HTERT RPE-1 (cell line): ENCODE results near the gene TNRC18.
"Not testable (repeated sequence)": the region's sequence is repeated elsewhere in the genome, so short reads cannot be mapped to it uniquely, and the experiment has no call there.

Source experiments
- in situ Hi-C: fragments of 300-500 bp; cut with MboI; formaldehyde crosslinking; loops from 4 replicates; pipeline ENCODE4 v1.14.3; 2020; ENCODE audit warnings: low sequenced_read_pairs

Gene TNRC18

DNA sequence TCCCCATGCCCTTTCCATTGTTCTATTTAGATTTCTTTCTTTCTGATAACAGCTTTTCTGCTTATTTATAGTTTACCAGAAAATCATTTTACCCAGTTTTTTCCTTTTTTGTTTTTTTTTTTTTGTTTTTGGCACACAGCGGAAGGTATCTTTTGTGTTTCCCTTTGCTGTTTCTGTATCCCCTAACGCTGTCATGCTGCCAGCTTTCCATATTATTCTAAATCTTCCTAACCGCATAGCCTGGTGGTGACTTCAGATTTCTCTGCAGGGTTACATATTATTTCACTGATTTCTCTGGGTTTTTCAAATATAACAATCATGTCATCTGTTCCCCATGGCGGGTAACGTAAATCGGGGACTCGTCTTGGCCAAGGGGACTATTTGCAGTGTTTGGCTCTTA is 144.9 kb downstream of the TNRC18 start:
- in situ Hi-C loops = no loop called here

DNA sequence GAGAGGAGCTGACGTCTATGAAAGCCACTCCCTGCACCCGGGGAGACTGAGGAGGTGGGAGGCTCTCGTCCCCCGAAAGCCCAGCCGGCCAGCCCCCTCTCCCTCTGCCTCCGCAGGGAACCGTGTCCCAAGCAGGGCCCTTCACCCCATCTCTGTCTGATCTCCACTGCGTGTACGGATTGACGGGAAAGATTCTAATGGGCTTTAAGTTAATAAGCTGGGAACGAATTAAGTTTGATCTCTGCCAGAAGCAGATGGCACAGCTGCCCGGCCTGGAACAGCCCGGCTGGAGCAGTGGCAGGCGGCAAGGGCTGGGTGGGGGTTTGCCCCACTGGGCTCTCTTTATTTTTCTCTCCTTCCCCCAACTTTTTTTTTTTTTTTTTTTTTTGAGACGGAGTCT is 147.0 kb downstream of the TNRC18 start:
- in situ Hi-C loops = no loop called here

DNA sequence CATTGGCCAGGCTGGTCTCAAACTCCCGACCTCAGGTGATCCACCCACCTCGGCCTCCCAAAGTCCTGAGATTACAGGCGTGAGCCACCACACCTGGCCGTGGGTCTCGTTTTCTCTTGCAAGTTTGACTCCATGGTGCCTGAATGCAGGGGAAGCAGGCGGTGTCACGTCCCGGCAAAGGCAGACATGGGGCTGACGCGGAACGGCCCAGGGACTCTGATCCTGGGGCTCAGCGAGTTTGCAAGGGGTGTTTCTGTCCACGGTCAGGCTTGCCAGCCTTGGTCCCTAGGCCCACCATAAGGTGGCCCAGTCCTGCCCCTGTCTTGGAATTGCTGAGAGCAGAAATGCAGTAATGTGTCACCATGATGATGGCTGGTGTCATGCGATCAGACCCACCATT is 147.5 kb downstream of the TNRC18 start:
- in situ Hi-C loops = not testable (repeated sequence)

DNA sequence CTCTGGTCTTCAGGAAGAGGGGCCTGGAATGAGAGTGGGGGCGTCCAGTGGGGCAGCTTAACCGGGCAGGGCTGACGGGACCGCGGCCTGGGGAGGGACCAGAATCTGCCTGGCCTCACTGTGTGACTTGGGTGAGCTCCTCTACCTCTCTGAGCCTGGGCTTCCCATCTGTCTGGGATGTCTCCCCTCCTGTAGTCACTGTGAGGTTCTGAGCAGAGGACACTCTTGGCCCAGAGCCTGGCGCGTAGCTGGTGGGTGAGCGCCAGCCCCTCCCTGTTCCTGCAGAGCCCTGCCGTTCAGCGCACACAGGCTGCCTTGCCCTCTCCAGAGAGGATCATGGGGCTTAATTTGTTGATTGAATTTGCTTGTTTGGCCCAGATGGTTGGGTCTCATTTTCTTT is 148.1 kb downstream of the TNRC18 start:
- in situ Hi-C loops = not testable (repeated sequence)

DNA sequence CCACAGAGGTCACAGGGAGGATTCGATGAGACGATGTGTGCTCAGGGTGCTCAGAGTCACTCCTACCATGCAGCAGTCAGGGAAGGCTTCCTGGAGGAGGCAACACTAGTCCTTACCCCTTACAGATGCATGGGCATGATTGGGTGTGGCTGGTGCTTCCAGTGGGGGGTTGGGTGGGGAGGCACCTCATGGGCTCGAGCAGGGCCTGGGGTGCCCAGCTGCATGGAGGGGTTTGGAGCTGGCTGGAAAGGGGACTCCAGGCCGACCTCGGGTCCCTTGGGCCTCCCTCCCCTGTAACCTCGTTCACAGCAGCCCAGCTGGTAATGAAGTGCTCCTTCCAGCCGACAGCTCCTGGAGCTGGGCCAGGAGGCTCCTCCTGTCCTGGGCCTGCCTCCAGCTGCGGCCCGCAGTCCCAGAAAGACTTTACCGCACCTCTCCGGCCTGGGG is 148.6 kb downstream of the TNRC18 start:
- in situ Hi-C loops = not testable (repeated sequence)

DNA sequence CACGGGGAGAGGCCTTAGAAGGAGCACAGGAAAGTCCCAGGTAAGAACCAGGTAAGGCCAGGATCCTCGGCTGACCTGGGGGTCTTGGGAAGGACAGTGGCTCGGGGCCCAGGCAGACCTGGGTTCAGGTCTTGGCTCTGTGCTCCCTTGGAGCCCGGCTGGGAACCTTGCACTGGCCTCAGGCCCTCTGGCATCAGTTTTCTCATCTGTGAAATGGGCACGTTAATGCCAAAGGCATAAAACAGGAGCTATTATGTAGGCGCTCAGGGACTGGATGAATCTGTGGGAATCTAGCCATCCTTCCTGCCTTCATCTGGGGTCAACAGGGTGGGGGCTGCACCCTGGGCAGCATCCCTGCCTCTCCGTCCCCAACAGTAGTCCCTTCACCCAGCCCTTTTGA is 149.2 kb downstream of the TNRC18 start:
- in situ Hi-C loops = no loop called here

DNA sequence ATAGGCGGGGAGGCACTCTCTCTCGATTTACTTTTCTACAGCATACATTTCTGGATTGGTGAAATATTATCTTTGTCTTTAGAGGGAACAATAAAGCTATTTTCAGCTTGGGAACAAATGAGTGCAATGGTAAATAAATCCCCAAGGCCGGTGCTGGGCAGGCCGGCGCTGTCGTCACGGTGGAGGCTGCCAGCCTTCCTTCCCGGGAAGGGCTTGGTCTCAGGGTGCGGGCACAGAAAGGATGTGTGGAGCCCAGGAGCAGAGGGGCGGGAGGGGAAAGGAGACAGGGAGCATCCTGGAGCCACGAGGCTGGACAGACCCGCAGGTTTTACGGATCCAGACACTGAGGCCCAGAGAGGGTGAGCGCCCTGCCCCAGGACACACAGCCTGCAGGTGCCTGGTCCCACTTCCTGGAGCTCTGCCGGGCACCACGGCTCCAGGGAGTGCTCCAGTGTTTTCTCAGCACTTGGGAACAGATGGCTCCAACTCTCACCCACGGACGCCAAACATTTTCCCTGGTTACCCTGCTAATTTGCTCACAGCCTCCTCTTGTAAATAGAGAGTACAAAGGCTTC is 149.7 kb downstream of the TNRC18 start:
- in situ Hi-C loops = not testable (repeated sequence)

DNA sequence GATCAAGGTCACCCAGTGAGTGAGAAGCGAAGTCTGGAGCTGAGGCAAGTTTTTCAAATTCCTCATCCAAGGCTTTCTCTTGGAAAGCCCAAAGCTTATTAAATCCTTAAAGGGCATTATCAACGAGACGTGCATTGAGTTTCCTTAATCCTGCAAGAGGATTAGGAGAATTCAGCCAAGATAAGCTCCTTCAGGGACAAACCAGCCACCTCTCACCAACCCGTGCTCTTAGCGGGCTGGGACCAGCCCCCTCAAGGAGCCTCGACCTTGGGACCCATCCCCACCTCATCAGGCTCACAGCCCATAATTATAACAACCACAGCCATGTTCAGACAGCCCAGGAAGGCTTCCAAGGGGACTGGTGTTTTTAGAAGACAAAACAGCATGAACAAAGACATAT is 152.8 kb downstream of the TNRC18 start:
- in situ Hi-C loops = no loop called here

DNA sequence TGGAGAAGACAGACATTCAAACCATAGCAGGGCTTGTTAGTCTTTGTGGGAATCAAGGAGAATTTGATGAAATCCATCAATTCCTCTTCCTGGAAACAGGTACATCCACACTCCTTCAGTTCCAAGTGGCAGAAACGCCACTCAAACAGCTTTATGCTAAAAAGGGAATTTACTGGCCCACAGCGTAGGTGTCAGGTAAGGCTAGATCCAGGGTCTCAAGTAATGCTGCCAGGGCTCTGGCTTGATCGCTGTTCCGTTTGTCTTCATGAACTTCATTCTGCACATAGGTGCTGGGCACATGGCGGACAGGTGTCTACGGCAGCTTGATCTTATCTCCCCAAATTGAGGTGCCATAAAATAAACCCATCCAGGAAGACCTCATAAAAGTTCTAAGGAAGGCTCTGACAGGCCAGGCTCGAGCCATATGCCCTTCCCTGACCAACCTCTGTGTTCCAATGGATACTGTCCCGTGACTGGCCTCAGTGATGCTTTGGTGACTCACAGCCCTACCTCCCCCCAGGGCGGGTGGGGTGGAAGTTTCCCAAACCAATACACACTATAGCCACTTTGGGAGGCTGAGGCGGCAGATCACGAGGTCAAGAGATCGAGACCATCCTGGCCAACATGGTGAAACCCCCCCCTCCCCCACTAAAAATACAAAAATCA is 153.5 kb downstream of the TNRC18 start:
- in situ Hi-C loops = not testable (repeated sequence)

DNA sequence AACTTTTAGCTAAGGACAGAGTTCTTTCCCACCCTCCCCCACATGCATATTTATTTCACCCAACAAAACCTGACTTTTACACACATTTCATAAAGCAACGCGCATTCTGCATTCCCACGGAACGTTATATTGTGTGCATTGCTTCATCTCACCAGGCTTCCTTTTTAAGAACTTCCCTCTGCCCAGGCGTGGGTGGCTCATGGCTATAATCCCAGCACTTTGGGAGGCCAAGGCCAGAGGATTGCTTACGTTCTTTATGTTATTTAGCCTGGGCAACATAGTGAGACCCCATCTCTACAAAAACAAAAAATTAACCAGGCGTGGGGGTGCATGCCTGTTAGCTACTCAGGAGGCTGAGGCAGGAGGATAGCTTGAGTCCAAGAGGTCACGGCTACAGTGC is 155.8 kb downstream of the TNRC18 start:
- in situ Hi-C loops = not testable (repeated sequence)

DNA sequence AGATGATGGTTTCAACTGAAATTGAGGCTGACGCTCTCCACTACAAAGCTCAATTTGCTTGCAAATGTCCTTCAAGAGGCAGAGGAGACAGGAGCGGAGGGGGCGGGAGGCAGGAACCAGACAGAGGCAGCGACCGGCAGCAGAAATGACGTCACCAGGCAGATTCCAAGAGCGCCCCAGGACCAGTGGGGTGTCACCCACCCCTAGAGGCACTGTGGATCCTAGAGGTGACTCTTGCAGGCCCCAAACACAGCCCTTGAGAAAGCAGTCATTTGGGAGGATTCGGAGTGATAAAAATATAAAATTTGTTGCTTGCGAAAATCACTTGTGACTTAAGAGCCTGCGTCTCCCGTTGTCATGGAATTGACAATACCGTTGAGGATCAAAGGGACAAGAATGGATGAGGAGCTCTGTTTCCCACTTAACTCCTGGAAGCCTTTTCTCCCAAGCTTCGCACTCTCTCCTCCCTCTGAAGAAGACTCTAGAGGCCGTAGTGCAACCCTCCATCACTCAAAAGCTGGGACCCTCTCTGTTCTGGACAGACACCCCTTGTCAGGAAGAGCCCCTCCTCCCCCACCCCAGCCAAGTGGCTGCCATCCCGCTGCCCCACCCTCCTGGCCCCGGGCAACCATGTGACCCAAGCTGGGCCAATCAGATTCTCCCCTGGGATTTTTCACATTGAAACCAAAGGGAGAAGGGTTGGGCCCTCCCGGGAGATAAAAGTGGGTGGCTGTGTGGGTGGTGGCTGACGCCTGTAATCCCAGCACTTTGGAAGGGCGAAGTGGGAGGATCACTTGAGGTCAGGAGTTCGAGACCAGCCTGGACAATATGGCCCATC is 157.2 kb downstream of the TNRC18 start:
- in situ Hi-C loops = no loop called here

DNA sequence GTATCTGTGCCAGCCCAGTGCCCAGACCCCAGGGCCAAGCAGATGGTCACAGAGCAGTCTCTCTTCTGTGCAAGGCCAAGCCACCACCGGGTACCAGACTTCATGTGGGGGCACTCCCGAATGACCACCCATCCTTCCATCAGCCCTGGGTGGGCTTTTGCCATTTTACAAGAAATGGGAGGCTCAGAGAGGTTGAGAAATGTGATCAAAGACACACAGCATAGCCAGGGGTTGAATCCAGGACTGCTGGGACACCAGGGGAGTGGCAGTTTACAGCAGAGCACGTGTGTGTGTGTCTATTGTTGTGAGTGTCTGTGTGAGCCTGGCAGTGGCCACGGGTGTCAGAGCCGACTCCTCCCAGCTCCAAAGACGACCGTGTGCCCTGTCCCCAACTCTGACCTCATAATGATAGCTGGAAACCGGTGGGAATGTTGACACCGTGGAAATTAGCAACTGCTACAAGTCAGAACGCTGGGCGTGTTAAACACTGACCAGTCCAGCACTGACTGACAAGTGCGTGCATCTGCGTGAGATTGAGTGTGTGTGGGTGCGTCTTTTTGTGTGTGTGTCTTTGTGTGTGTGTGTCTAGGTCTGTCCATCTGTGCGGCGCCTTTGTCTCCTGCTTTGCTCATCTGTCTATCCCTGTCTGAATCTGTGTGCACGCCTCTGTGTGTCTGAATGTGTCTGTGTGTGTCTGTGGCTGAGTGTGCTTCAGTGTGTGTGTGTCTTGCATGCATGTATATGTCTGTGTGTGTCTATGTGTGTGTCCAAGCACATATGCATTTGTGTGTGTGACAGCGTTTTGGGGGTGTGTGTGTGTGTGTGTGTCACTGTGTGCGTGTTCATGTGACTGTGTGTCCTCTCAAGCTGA is 158.1 kb downstream of the TNRC18 start:
- in situ Hi-C loops = no loop called here

DNA sequence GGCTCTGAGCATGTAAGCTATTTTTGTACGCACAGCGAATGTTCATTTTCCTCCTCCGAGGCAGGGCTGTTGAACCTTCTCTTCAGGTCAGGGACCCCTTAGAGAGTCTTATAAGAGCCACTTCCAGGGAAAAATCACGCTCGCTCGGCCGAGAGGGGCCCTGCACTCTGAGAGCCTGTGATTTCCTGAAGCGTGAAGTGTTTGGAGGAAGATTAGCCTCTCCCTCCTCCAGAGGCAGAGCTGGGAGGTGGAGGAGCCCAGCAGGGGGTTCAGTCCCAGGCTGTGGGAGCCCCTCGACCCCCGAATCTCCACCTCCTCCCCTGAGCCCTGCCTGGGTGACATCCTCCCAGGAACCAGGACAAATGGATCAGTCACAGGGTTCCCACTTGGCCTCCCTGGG is 160.6 kb downstream of the TNRC18 start:
- in situ Hi-C loops = not testable (repeated sequence)

DNA sequence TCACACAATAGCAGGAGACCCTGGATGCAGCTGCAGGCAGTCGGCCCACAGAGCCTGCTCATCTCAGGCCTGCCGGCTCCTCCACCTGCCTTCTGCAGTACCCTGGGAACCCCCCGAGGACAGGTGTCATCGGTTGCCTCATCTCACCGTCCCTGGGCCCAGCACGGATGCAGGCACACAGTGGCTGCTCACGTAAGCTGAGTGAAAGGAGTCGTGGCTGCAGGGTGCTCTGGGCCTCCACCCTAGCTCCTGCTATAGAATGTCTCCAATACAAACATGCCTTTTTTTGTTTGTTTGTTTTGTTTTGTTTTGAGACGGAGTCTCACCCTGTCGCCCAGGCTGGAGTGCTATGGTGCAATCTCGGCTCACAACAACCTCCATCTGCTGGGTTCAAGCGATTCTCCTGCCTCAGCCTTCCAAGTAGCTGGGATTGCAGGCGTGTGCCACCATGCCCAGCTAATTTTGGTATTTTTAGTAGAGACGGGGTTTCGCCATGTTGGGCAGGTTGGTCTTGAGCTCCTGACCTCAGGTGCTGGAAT is 163.0 kb downstream of the TNRC18 start:
- in situ Hi-C loops = not testable (repeated sequence)
